GM21619 (cell line): ENCODE data around the gene NRM.
"Not testable (repeated sequence)": the region's sequence is repeated elsewhere in the genome, so short reads cannot be mapped to it uniquely, and the experiment has no call there.

ENCODE experiments used
- ATAC-seq: cut with Tn5 transposase; IDR thresholded peaks from one replicate; pipeline ENCODE4 v1.9.1; 2021; ENCODE audit not compliant: unreplicated experiment

Gene NRM

GRCh38 chr6:30721198-30722024 lies 30.6 kb upstream of the NRM start:
- ATAC-seq, result peak; percentile 25

DNA sequence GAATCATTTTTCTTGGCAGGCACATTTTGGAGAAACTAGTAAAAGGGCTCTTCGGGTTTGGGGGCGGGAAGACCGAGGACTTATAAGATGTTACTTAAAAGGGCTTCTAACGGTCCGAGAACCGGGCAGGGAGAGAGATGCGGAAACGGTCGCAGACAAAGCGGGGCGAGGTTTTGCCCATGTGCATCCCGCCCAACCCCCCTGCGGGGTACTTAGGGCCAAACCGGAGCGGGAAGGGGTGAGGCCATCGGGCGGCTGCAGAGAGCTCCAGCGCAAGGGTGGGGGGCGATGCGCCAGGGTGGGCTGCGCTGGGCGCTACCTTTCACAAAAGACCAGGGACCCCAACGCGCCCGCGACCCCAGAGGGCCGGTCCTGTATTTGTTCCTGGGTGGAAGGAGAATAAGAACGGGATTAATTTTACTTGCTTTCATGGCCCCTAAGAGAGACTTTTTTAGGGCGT lies 30.0 kb upstream of the NRM start:
- ATAC-seq, result no peak

- ATAC-seq, result peak; percentile 38
These were observed 29.3 kb upstream of the NRM start, which contains the start of gene TUBB for GRCh38 chr6:30719791-30720737. TSS of gene TUBB (plus strand) at chr6:30720352. CDS start at chr6:30720507, 155 bp downstream.

- no peak for ATAC-seq
These were observed 28.6 kb upstream of the NRM start for GRCh38 chr6:30719356-30719755.

- not testable (repeated sequence) for ATAC-seq
These were observed 27.3 kb upstream of the NRM start for GRCh38 chr6:30717845-30718720.

- peak; percentile 63 for ATAC-seq
These were observed 26.5 kb upstream of the NRM start, which contains the start of gene MDC1 for GRCh38 chr6:30717129-30717844. TSS of gene MDC1 (minus strand) at chr6:30717281. CDS start at chr6:30715175, 2,106 bp downstream.

DNA sequence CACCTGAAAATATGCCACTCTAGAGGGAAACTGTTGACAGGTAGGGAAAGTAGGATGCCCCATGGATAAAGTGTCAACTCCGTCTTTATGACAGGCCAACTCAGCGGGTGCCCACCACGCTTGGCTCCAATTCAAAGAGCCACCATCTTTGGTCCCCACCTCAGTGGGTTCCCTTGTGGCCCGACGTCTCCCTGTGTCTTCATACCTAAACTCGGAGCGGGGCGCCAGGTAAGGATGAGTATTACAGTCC lies 26.0 kb upstream of the NRM start:
- no peak for ATAC-seq

DNA sequence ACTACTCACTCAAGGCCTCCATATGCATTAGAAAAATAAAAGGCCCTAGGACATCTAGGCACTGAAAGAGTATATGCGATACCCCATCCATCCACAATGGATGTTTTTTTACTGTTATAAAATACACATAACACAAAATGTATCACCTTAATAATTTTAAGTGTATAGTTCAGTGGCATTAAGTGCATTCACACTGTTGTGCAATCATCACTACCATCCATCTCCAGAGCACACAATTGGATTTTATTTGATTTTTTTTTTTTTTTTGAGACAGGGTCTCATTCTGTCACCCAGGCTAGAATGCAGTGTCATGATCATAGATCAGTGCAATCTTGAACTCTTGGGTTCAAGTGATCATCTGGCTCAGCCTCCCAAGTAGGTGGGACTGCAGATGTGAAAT lies 23.5 kb upstream of the NRM start:
- no peak for ATAC-seq

- no peak for ATAC-seq
These were observed 21.7 kb upstream of the NRM start for GRCh38 chr6:30712441-30712945.

DNA sequence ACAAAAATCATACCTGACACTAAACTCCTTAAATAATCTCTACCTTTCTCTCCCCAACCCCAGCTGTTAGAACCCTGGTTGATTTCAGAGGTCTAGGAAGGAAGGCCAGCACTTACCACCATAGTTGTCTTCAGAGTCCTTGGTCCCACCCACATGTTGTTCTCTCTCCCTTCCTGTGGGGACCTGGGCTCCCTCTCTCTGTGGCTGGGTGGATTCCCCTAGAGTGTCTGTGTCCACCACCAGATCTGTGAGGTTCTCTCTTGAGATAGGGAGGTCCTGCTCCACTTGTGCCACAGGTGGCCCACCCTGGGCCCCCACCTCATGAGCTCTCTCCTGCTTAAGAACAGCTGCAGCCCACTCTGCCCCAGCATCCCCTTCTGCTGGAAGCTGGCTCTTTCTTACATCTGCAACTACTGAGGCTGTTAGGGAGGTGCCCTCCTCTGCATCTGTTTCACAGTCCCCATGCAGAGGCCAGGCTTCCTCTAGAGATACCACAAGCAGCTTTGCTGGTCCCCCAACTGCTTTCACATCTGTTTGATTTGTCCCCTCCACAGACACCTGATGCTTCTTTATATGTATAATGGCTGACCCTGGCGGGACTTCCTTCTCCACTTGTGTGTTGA lies 21.1 kb upstream of the NRM start:
- ATAC-seq, result no peak

DNA sequence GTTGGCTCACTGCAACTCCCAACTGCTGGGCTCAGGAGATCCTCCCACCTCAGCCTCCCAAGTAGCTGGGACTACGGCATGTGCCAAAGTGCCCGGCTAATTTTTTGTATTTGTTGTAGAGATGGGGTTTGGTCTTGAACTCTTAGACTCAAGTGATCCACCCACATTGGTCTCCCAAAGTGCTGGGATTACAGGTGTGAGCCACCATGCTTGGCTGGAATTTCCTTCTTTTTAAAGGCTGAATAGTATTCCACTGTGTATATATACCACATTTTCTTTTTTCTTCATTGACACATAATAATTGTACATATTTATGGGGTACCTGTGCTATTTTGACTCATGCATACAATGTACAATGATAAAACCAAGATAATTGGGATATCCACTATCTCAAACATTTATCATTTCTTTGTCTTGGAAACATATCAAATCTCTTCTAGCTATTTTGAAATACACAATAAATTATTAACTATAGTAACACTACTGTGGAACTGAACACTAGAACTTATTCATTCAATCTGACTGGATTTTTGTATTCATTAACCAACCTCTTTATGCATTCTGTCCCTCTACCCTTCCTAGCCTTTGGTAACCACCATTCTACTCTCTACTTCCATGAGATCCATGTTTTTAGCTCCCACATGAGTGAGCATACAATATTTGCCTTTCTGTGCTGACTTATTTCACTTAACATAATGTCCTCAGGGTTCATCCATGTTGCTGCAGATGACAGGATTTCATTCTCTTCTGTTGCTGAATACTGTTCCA lies 18.5 kb upstream of the NRM start:
- ATAC-seq, result no peak

- ATAC-seq, result no peak
These were observed 16.6 kb upstream of the NRM start for GRCh38 chr6:30707281-30707850.

- ATAC-seq, result no peak
These were observed 14.8 kb upstream of the NRM start for GRCh38 chr6:30705620-30706019.

DNA sequence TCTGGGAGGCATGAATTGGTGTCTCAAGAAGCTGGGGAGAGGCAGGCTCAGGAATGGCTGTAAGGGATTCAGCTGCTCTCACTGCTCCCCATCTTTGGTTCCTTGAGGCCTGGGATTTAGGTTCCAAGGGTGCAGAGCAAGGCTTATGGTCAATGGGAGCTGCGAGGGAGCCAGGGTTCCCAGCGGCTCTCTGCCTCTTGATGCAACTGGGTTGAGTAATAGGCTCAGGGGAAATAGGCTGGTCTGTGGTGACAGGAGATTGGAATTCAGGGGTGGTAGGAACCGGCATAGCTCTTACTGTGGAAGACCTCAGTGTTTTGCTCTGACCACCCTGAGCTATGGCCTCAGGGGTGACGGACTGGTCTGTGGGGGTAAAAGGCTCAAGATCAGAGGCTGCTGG lies 13.0 kb upstream of the NRM start:
- no peak for ATAC-seq

DNA sequence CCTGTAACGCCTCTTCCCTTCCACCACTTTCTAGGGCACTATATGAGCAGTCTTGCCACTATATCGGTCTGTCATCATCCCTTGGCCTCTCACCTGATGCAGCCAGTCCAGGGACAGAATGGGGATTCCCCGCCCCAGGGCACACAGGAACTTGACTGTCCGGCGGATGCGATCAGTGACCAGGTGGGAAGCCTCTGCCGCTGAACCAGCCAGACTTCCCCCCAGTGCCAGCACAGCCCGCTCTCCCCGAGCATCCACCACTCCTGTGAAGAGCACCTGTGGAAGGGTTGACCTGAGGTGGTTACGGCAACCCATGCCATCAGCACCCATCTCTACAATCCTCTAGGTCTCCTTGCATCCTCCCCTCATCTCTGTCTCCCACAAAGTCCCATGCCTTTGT lies 12.2 kb upstream of the NRM start:
- no peak for ATAC-seq

DNA sequence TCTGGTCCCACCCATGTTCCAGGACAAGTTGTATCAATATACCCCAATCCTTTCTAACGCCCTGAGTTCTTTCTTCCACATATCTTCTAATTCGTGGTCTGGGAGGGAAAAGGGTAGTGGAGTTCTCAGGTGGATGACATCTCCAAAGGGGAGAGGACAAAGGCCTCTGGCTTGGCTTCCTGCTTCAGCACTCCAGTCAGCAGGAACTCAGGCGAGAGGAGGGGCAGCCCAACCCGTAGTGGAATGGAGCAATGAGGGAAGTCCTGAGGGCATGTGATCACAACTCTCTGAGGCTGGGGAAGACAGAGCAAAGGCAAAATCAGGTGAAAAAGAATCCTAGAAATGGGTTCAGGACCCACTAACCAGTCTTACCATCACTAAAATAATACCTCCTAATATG lies 9.6 kb upstream of the NRM start:
- ATAC-seq, result no peak

- no peak for ATAC-seq
These were observed 5.6 kb upstream of the NRM start for GRCh38 chr6:30696432-30696831.

DNA sequence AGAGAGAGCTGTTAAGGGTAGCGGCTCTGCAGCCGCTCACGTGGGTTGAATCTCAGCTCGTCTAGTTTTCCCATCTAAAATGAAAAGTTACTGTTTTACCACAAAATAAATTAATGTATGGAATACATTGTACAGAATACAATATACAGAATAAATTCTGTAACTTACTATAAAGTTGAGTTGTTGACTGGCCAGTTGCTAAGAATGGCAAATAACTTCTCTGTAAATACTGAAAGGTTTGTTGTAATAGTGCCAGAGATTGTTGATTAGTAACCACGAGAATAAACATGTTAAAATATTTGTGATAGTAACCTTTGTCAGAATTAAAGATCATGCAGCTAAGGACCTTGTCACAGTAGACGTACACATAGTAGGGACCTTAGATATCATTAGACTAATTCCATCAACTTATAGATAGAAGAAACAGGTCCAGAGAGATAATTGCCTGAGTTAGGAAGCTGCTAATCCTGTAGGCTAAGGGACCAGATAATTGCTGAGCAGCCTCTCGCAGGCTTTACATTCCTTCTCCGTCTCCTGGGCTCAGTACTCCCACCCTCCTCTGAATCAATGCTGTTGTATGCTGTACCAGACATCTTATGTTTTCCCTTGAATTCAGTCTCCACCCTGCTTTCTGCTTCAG lies 544 bp upstream of the NRM start:
- no peak for ATAC-seq
